A549 (cell line): ENCODE results near the gene COA8. TPM values are rescaled to one million over a fixed set of nuclear protein-coding genes. Genes with fewer than 3 reads are reported as not detected.

ENCODE experiments used
- ATAC-seq, 2 experiments: fragments of 200-7000 bp in 1 of 2; fragments of >200 bp in 1 of 2; cut with Nextera tagmentation in 1 of 2; cut with Tn5 transposase in 1 of 2; 3 replicates each; pipeline versions ENCODE4 v1.8.0 to v1.9.1; 2018 to 2020; ENCODE audit warnings: mild to moderate bottlenecking in 1 of 2, moderate library complexity in 1 of 2
- CTCF ChIA-PET: fragments of 300-600 bp; sonication (Branson Sonifier 250); formaldehyde crosslinking; extraction: SDS; loops from one replicate; lab custom pipeline; 2021; ENCODE audit warnings: antibody characterized with exemption, inconsistent platforms; lab: Yijun Ruan, JAX
- POLR2A ChIA-PET: fragments of 350-600 bp; formaldehyde crosslinking; extraction: SDS; loops from one replicate; lab custom pipeline; 2021; ENCODE audit warnings: antibody characterized with exemption, inconsistent platforms; lab: Yijun Ruan, JAX
- DNase-seq, 2 experiments: peaks; one replicate each; pipeline versions ENCODE4 v3.0.0 to v3.0.0-alpha.2; 2011 to 2016; ENCODE audit warnings: low read depth in 1 of 2, low spot score in 1 of 2
- FAIRE-seq: peaks from 2 replicates; lab custom pipeline; 2011; peaks lifted over from hg19 to GRCh38; lab: Jason Lieb, UNC
- H3K27ac ChIP-seq, 2 experiments: fragments of >200 bp; sonication (Bioruptor Twin); formaldehyde crosslinking; 3 replicates each; pipeline ENCODE4 v1.5.1; 2016 to 2017
- H3K4me1 ChIP-seq: fragments of >200 bp; sonication (Bioruptor Twin); formaldehyde crosslinking; 3 replicates; pipeline ENCODE4 v1.6.1; 2016
- H3K4me2 ChIP-seq: fragments of >200 bp; sonication (Bioruptor Twin); formaldehyde crosslinking; 3 replicates; pipeline ENCODE4 v1.6.1; 2016
- H3K4me3 ChIP-seq: fragments of >200 bp; sonication (Bioruptor Twin); formaldehyde crosslinking; 3 replicates; pipeline ENCODE4 v1.5.1; 2016
- H3K9me3 ChIP-seq: fragments of >200 bp; sonication (Bioruptor Twin); formaldehyde crosslinking; 3 replicates; pipeline ENCODE4 v1.6.1; 2016
- CBX8 ChIP-seq: fragments of 200-600 bp; sonication (generic); IDR thresholded peaks from 2 replicates; pipeline ENCODE4 v1.6.1; 2016
- CEBPB ChIP-seq, 2 experiments: fragments of >200 bp in 1 of 2; sonication (Bioruptor Twin) in 1 of 2; formaldehyde crosslinking in 1 of 2; IDR thresholded peaks; 2 replicates each; pipeline ENCODE4 v1.6.1; 2012 to 2016
- CHD4 ChIP-seq: fragments of 200-600 bp; sonication (generic); IDR thresholded peaks from 2 replicates; pipeline ENCODE4 v1.6.1; 2016; ENCODE audit warnings: antibody characterized with exemption, mild to moderate bottlenecking, borderline replicate concordance
- EP300 ChIP-seq, 2 experiments: fragments of >200 bp; sonication (Bioruptor Twin); formaldehyde crosslinking; IDR thresholded peaks; 2 replicates in 1 of 2; 3 replicates in 1 of 2; pipeline ENCODE4 v1.6.1; 2016 to 2017
- FOXS1 ChIP-seq: fragments of 250-450 bp; sonication (Bioruptor Pico); IDR thresholded peaks from 2 replicates; pipeline ENCODE4 v1.5.0; 2020; ENCODE audit warnings: mild to moderate bottlenecking, moderate library complexity
- GATA3 ChIP-seq: IDR thresholded peaks from 2 replicates; pipeline ENCODE4 v1.6.1; 2012; ENCODE audit warnings: borderline replicate concordance
- HES2 ChIP-seq: fragments of >200 bp; sonication (Bioruptor Twin); formaldehyde crosslinking; IDR thresholded peaks from 2 replicates; pipeline ENCODE4 v1.6.1; 2016
- HOXB13 ChIP-seq: fragments of 250-450 bp; sonication (Bioruptor Pico); IDR thresholded peaks from 2 replicates; pipeline ENCODE4 v1.5.0; 2020; ENCODE audit warnings: low read depth, mild to moderate bottlenecking, moderate library complexity
- JUN ChIP-seq, 2 experiments: fragments of >200 bp; sonication (Bioruptor Twin); formaldehyde crosslinking; IDR thresholded peaks; 2 replicates in 1 of 2; 3 replicates in 1 of 2; pipeline ENCODE4 v1.6.1; 2016 to 2017
- MAFK ChIP-seq: fragments of 450-650 bp; IDR thresholded peaks from 2 replicates; pipeline ENCODE4 v1.6.1; 2014; ENCODE audit not compliant: partially characterized antibody
- NFE2L2 ChIP-seq: fragments of 150-350 bp; conservative IDR thresholded peaks from 2 replicates; pipeline ENCODE4 v1.6.1; 2014; ENCODE audit warnings: low read length
- RAD21 ChIP-seq, 2 experiments: fragments of >200 bp in 1 of 2; sonication (Bioruptor Twin) in 1 of 2; formaldehyde crosslinking in 1 of 2; IDR thresholded peaks in 1 of 2; conservative IDR thresholded peaks in 1 of 2; 2 replicates in 1 of 2; 3 replicates in 1 of 2; pipeline ENCODE4 v1.6.1; 2012 to 2018; ENCODE audit warnings: inconsistent platforms in 1 of 2
- REST ChIP-seq: fragments of 200-600 bp; sonication (generic); IDR thresholded peaks from 2 replicates; pipeline ENCODE4 v1.6.1; 2016; ENCODE audit warnings: antibody characterized with exemption, mild to moderate bottlenecking, moderate library complexity
- TP53 ChIP-seq: fragments of 250-450 bp; sonication (Bioruptor Pico); IDR thresholded peaks from 2 replicates; pipeline ENCODE4 v1.5.0; 2021; ENCODE audit warnings: mild to moderate bottlenecking, moderate library complexity
- WGBS: methylation state at CpG from one replicate; pipeline ENCODE4 v1.1.6; 2017; ENCODE audit errors: missing lambda C conversion rate; 5-methylcytosine and 5-hydroxymethylcytosine counted together
- polyA plus RNA-seq, 4 experiments: library from polyadenylated mRNA; depleted of rRNA in 3 of 4; stranded (reverse); fragments of >200 nt; fragmentation: RNase III in 1 of 4; extraction: RNeasy Plus Mini Kit Qiagen cat#74134 plus additional on column Dnase treatment in 1 of 4; gene quantifications; 2 replicates in 3 of 4; 3 replicates in 1 of 4; pipeline ENCODE4 v1.2.3, GENCODE V29; 2011 to 2017
- TF ChIP-seq, protein P1 (sequence below): fragments of >200 bp; sonication (Bioruptor Twin); formaldehyde crosslinking; IDR thresholded peaks from 3 replicates; pipeline ENCODE4 v1.5.1; 2016
- TF ChIP-seq, protein P2 (sequence below): IDR thresholded peaks from 2 replicates; pipeline ENCODE4 v1.6.1; 2012

Gene COA8
- polyA plus RNA-seq, 2 of the 4 experiments (the other 2 are of a cell fraction) = 29.8 to 34.9 TPM

DNA sequence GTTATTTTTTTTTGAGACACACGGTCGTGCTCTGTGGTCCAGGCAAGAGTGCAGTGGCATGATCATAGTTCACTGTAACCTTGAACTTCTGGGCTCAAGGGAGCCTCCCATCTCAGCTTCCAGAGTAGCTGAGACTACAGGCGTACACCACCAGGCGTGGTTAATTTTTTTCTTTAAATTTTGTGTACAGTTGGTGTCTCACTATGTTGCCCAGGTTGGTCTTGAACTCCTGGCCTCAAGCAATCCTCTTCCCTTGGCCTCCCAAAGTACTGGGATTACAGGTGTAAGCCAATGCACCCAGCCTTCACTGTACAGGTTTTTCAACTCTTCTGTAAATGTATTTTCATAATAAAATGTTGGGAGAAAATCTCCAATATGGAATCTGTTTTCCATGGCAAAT is 60.5 kb downstream of the COA8 start:
- peaks cover 43% of the 10 kb centered on the region for H3K4me1 ChIP-seq
- DNase-seq = no peak
- 95% methylated on average over 4 of the region's 4 CpGs for WGBS
- TF ChIP-seq, protein P1, sequence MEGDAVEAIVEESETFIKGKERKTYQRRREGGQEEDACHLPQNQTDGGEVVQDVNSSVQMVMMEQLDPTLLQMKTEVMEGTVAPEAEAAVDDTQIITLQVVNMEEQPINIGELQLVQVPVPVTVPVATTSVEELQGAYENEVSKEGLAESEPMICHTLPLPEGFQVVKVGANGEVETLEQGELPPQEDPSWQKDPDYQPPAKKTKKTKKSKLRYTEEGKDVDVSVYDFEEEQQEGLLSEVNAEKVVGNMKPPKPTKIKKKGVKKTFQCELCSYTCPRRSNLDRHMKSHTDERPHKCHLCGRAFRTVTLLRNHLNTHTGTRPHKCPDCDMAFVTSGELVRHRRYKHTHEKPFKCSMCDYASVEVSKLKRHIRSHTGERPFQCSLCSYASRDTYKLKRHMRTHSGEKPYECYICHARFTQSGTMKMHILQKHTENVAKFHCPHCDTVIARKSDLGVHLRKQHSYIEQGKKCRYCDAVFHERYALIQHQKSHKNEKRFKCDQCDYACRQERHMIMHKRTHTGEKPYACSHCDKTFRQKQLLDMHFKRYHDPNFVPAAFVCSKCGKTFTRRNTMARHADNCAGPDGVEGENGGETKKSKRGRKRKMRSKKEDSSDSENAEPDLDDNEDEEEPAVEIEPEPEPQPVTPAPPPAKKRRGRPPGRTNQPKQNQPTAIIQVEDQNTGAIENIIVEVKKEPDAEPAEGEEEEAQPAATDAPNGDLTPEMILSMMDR = no peak
- TF ChIP-seq MAFK = no peak
- no peak for TF ChIP-seq GATA3
- TF ChIP-seq, protein P2, sequence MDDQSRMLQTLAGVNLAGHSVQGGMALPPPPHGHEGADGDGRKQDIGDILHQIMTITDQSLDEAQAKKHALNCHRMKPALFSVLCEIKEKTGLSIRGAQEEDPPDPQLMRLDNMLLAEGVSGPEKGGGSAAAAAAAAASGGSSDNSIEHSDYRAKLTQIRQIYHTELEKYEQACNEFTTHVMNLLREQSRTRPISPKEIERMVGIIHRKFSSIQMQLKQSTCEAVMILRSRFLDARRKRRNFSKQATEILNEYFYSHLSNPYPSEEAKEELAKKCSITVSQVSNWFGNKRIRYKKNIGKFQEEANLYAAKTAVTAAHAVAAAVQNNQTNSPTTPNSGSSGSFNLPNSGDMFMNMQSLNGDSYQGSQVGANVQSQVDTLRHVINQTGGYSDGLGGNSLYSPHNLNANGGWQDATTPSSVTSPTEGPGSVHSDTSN = no peak
- no peak for TF ChIP-seq HOXB13 (CRISPR knock-in tag)
- TF ChIP-seq RAD21 (conservative IDR thresholded peaks at IDR 0.05 in 1 of 2, IDR thresholded peaks at IDR 0.05 in 1 of 2) = no peak
- no peak for TF ChIP-seq HES2
- no peak for TF ChIP-seq JUN (IDR thresholded peaks at IDR 0.05)
- TF ChIP-seq, all 56 proteins: peak for 0
- no peak overlapping the region for H3K4me3 ChIP-seq
- no peaks in the 10 kb centered on the region for H3K9me3 ChIP-seq
- CTCF ChIA-PET = no interaction called here
- FAIRE-seq = no peak
- ATAC-seq = no peak
- POLR2A ChIA-PET = no interaction called here
- H3K27ac ChIP-seq = no peak overlapping the region
- H3K4me2 ChIP-seq = no peak overlapping the region

- peaks cover 41% of the 10 kb centered on the region for H3K4me1 ChIP-seq
- no peaks in the 10 kb centered on the region for H3K9me3 ChIP-seq
- H3K4me2 ChIP-seq = no peak overlapping the region
- 90% methylated on average over 16 of the region's 16 CpGs for WGBS
- no peak overlapping the region for H3K4me3 ChIP-seq
- ChIA-PET POLR2A (interaction anchor here (0.8 kb wide), 1 partner anchor 26 kb away, joined by 3 read pairs; no protein-coding TSS in a partner anchor), CTCF (interaction anchor here (0.6 kb wide), 1 partner anchor 46 kb away, joined by 3 read pairs; no protein-coding TSS in a partner anchor)
- no peak for DNase-seq
- no peak for ATAC-seq
- no peak for FAIRE-seq
- H3K27ac ChIP-seq = peak overlapping the region; percentile 59 to 85; a peak in 4 of 6 replicates
- TF ChIP-seq GATA3 = no peak
- TF ChIP-seq, protein P1 = no peak
- TF ChIP-seq CHD4 = no peak
- TF ChIP-seq FOXS1 = no peak
- TF ChIP-seq TP53 (CRISPR knock-in tag) = no peak
- no peak for TF ChIP-seq JUN (IDR thresholded peaks at IDR 0.05)
- no peak for TF ChIP-seq NFE2L2
- no peak for TF ChIP-seq CBX8
- no peak for TF ChIP-seq CEBPB (IDR thresholded peaks at IDR 0.05)
- no peak for TF ChIP-seq EP300 (IDR thresholded peaks at IDR 0.05)
- TF ChIP-seq REST = no peak
- TF ChIP-seq RAD21 (conservative IDR thresholded peaks at IDR 0.05 in 1 of 2, IDR thresholded peaks at IDR 0.05 in 1 of 2) = no peak
Observed at GRCh38 chr14:103623883-103624482, 61.2 kb downstream of the COA8 start.
